MM.1S (cell line): ENCODE measurements around the gene RFTN1.

Experiments
- DNase-seq: peaks from one replicate; pipeline ENCODE4 v3.0.0-alpha.2; 2015
- H2AFZ ChIP-seq: fragments of 300-600 bp; sonication (generic); 2 replicates; pipeline ENCODE4 v1.6.0; 2016; ENCODE audit warnings: antibody characterized with exemption, low read length
- H3F3A ChIP-seq: fragments of 300-600 bp; sonication (generic); 2 replicates; pipeline ENCODE4 v1.6.1; 2016; ENCODE audit warnings: mild to moderate bottlenecking, antibody characterized with exemption, low read length, moderate library complexity, mixed read lengths; ENCODE audit not compliant: insufficient read depth
- H3K27ac ChIP-seq: fragments of 300-600 bp; sonication (generic); 2 replicates; pipeline ENCODE4 v1.5.1; 2016; ENCODE audit warnings: mild to moderate bottlenecking, low read length
- H3K27me3 ChIP-seq: fragments of 300-600 bp; sonication (generic); replicated peaks from 2 replicates; pipeline ENCODE4 v1.6.0; 2016; ENCODE audit warnings: low read length; ENCODE audit not compliant: insufficient read depth
- H3K36me3 ChIP-seq: fragments of 300-600 bp; sonication (generic); replicated peaks from 2 replicates; pipeline ENCODE4 v1.6.1; 2016; ENCODE audit warnings: mild to moderate bottlenecking, low read length, mixed read lengths; ENCODE audit not compliant: insufficient read depth
- H3K4me1 ChIP-seq: fragments of 300-600 bp; sonication (generic); 2 replicates; pipeline ENCODE4 v1.6.1; 2016; ENCODE audit warnings: low read length, mixed read lengths
- H3K4me2 ChIP-seq: fragments of 300-600 bp; sonication (generic); 2 replicates; pipeline ENCODE4 v1.6.0; 2016; ENCODE audit warnings: low read depth, low read length
- H3K4me3 ChIP-seq: fragments of 300-600 bp; sonication (generic); 2 replicates; pipeline ENCODE4 v1.5.1; 2016; ENCODE audit warnings: low read length, mixed read lengths
- H3K79me2 ChIP-seq: fragments of 300-600 bp; sonication (generic); 2 replicates; pipeline ENCODE4 v1.6.1; 2016; ENCODE audit warnings: mixed run types, low read length, mixed read lengths
- H3K9ac ChIP-seq: fragments of 300-600 bp; sonication (generic); 2 replicates; pipeline ENCODE4 v1.6.1; 2016; ENCODE audit warnings: low read length, mixed read lengths
- H3K9me2 ChIP-seq: fragments of 300-600 bp; sonication (generic); replicated peaks from 2 replicates; pipeline ENCODE4 v1.6.1; 2016; ENCODE audit warnings: mild to moderate bottlenecking, low read length, mixed read lengths; ENCODE audit not compliant: insufficient read depth
- H3K9me3 ChIP-seq: fragments of 300-600 bp; sonication (generic); replicated peaks from 2 replicates; pipeline ENCODE4 v1.6.1; 2016; ENCODE audit warnings: mild to moderate bottlenecking, low read length, mixed read lengths; ENCODE audit not compliant: insufficient read depth
- H4K20me1 ChIP-seq: fragments of 300-600 bp; sonication (generic); 2 replicates; pipeline ENCODE4 v1.6.1; 2016; ENCODE audit warnings: mild to moderate bottlenecking, low read length, moderate library complexity, mixed read lengths; ENCODE audit not compliant: insufficient read depth
- CTCF ChIP-seq: fragments of 300-600 bp; sonication (generic); IDR thresholded peaks from 2 replicates; pipeline ENCODE4 v1.5.1; 2016; ENCODE audit warnings: antibody characterized with exemption, low read length, mixed read lengths
- EZH2 ChIP-seq: fragments of 300-600 bp; sonication (generic); optimal IDR thresholded peaks from 2 replicates; pipeline ENCODE3; 2017; ENCODE audit warnings: low read depth, mild to moderate bottlenecking, antibody characterized with exemption, low read length, mixed read lengths
- EZH2phosphoT487 ChIP-seq: fragments of 300-600 bp; sonication (generic); IDR thresholded peaks from 2 replicates; pipeline ENCODE4 v1.6.1; 2018; ENCODE audit warnings: antibody characterized with exemption, low read length

Gene RFTN1

GRCh38 chr3:16514021-16514700 lies 662 bp upstream of the RFTN1 start:
- H3F3A ChIP-seq: no peaks in the 10 kb centered on the region
- H3K9me3 ChIP-seq: no peaks in the 10 kb centered on the region
- peak overlapping the region; percentile 95 for H3K4me2 ChIP-seq
- H3K36me3 ChIP-seq: no peaks in the 10 kb centered on the region
- H3K4me3 ChIP-seq: peak overlapping the region; percentile 63
- DNase-seq: no peak
- peak overlapping the region; percentile 72 for H2AFZ ChIP-seq
- H3K4me1 ChIP-seq: peaks cover 4% of the 10 kb centered on the region
- H3K9ac ChIP-seq: no peak overlapping the region
- H3K79me2 ChIP-seq: no peaks in the 10 kb centered on the region
- H4K20me1 ChIP-seq: no peaks in the 10 kb centered on the region
- H3K9me2 ChIP-seq: no peaks in the 10 kb centered on the region
- no peak for TF ChIP-seq CTCF
- no peak for TF ChIP-seq EZH2phosphoT487
- TF ChIP-seq EZH2: no peak
- no peak overlapping the region for H3K27ac ChIP-seq
- peaks cover 5% of the 10 kb centered on the region; the same call in 1 of the 2 replicates for H3K27me3 ChIP-seq

GRCh38 chr3:16512435-16513140 lies 911 bp downstream of the RFTN1 start:
- H3K79me2 ChIP-seq: no peaks in the 10 kb centered on the region
- H2AFZ ChIP-seq: peak overlapping the region; percentile 77
- H3K27ac ChIP-seq: no peak overlapping the region
- no peaks in the 10 kb centered on the region for H3K36me3 ChIP-seq
- no peaks in the 10 kb centered on the region for H3K9me3 ChIP-seq
- H3K4me2 ChIP-seq: peak overlapping the region; percentile 95
- peaks cover 5% of the 10 kb centered on the region; the same call in 1 of the 2 replicates for H3K27me3 ChIP-seq
- H3K4me3 ChIP-seq: peak overlapping the region; percentile 69
- no peaks in the 10 kb centered on the region for H3K9me2 ChIP-seq
- H3K4me1 ChIP-seq: no peaks in the 10 kb centered on the region
- no peak for DNase-seq
- no peaks in the 10 kb centered on the region for H3F3A ChIP-seq
- H3K9ac ChIP-seq: no peak overlapping the region
- TF ChIP-seq CTCF: no peak
- TF ChIP-seq EZH2: no peak
- TF ChIP-seq EZH2phosphoT487: no peak
- H4K20me1 ChIP-seq: no peaks in the 10 kb centered on the region

GRCh38 chr3:16511681-16512434 lies 1.6 kb downstream of the RFTN1 start:
- no peaks in the 10 kb centered on the region for H3K4me1 ChIP-seq
- TF ChIP-seq EZH2 (no peak), CTCF (no peak), EZH2phosphoT487 (no peak)
- no peak overlapping the region for H2AFZ ChIP-seq
- H4K20me1 ChIP-seq: no peaks in the 10 kb centered on the region
- H3K9me3 ChIP-seq: no peaks in the 10 kb centered on the region
- no peak overlapping the region for H3K4me2 ChIP-seq
- no peaks in the 10 kb centered on the region for H3K9me2 ChIP-seq
- no peak overlapping the region for H3K9ac ChIP-seq
- H3F3A ChIP-seq: no peaks in the 10 kb centered on the region
- H3K27me3 ChIP-seq: peaks cover 5% of the 10 kb centered on the region; the same call in 1 of the 2 replicates
- H3K79me2 ChIP-seq: no peaks in the 10 kb centered on the region
- H3K4me3 ChIP-seq: no peak overlapping the region
- no peaks in the 10 kb centered on the region for H3K36me3 ChIP-seq
- no peak for DNase-seq
- no peak overlapping the region for H3K27ac ChIP-seq
